ENCODE measurements around the gene MED26.

Gene MED26

GRCh38 chr19:16532440-16533234 is 95.4 kb downstream of the MED26 start:
- no peak for DNase-seq

DNA sequence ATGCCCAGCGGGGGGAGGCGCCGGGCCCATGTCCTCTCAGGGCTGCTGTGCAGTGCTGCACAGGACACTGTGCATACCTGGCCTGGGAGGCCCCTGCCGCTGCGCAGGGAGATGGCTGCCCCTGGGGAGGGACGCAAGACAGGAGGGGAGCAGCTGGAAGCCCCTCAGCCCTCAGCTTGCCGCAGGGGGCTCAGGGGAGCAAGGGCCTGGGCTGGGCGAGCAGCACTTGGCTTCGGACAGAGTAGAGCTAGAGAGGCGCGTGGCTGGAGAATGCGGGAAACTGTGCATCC is 96.7 kb downstream of the MED26 start:
- no peak for DNase-seq

- DNase-seq, result no peak
Observed at GRCh38 chr19:16530540-16531379, 97.2 kb downstream of the MED26 start.

- no peak for DNase-seq
Observed at GRCh38 chr19:16529466-16530144, 98.4 kb downstream of the MED26 start.

DNA sequence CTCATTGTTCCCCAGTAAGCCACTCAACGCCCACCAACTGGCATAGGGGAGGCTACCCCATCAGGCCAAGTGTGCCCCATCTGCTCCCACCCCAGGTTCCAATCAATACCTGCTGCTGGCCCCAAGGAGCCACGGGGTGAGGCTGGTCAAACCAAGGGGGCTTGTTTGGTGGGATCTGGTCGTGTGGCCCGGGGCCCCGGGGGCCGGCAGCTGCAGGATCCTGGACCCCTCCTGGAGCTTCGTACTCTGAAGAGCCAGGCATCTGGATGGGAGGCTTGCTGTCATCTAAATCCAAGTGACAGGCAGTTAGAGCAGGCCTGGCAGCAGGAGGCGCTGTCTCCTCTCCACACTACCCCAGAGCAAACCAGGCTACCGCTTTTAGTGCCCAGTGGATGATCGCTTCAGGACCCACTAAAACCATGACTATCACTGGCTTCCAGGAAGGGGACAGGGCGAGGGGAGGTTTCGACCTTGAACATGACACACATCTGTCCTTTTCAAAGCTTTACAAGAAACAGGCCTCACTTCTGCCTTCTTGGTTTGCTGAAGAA is 100.0 kb downstream of the MED26 start:
- peak; percentile 13 to 22 for DNase-seq

- no peak for DNase-seq
Observed at GRCh38 chr19:16527334-16527935, 100.6 kb downstream of the MED26 start.

DNA sequence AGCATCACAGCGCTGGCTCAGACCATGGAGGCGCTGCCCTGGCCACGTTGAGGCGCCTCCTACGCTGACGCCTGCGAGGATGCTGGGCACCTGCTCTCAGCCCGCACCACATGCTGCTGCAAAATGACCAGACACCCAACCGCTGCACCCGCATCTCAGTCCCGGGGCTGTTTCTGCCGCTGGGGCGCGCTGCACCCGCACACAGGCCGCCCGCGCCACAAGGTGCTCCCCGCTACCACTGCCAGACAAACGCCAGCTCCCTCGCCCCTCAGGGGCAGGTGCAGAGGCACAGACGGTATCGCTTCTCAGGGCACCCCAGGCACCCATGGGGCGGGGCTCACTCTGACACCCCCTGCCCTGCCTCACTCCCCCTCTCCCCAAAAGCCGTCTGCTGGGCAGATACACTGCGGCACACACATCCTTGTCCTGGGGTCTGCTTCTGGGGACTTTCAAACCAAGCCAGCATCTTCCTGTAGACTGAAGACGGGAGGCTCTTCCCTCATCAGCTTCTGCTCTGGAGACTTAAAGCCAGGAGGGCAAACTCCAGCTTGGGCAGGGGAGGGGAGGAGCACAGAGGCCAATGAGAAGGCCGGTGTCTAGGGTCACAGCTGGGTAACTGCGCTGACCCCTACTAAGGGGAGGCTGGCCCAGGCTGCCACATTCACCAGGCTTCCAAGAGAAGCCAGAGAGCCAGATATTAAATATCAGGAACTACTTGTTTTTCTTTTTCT is 102.1 kb downstream of the MED26 start:
- DNase-seq, result no peak

DNA sequence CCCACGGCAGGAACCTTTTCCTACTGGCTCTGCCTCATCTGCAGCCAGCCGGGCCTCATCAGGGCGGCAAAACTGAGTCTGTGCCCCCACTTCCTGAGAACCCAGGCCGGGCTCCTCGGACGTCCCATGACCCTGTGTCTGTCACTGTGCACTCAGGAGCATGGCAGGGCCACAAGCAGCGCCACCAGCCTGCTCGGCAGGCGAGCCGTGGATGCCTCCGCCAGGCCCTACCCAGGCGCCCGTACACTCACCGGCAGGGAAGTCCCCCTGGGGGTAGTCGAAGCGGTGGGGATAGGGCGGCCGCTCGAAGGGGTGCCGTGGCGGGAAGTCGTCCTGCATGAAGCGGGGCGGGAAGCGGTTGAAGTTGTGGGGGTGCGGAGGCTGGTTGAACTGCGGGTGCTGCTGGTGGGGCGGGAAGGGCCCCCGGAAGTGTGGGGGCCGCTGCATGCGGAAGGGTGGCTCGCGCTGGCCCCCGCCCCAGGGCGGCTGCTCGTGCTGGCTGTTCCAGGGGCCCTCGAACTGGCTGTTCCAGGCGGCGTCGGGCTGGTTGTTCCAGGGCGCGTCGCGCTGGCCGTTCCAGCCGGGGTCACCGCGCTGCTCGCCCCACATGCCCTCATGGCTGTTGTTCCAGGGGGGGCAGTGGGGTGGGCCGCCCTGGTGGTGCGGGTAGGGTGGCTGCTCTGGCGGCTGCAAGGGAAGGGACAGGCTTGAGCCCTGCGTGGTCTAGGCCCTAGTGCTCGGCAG is 102.8 kb downstream of the MED26 start:
- DNase-seq, result no peak

Measured in inflammatory macrophage (primary cell).